ENCODE results near the gene RAX2. TPM values are rescaled to one million over a fixed set of nuclear protein-coding genes. Genes with fewer than 3 reads are reported as not detected.

Gene RAX2
- total RNA-seq, 2 experiments from 2014 or later, result not detected

- Histone ChIP-seq H3K27ac (ENCODE audit: low read depth in 1 of 2, low read length in 2 of 2) (no peak overlapping the region), H3K9me3 (ENCODE audit: control insufficient read depth in 1 of 2, insufficient read depth in 1 of 2, low read length in 2 of 2) (peaks cover 17 to 36% of the 10 kb centered on the region in 2 experiments), H3K4me3 (ENCODE audit: low read length) (peak overlapping the region; percentile 57), H3K36me3 (ENCODE audit: insufficient read depth, low read length) (peaks cover 4% of the 10 kb centered on the region), H3K4me1 (ENCODE audit: insufficient read depth, low read length) (peaks cover 21% of the 10 kb centered on the region), H3K27me3 (ENCODE audit: control insufficient read depth in 1 of 2, insufficient read depth in 2 of 2, low read length in 2 of 2) (no peaks in the 10 kb centered on the region)
- TF ChIP-seq, protein P1, sequence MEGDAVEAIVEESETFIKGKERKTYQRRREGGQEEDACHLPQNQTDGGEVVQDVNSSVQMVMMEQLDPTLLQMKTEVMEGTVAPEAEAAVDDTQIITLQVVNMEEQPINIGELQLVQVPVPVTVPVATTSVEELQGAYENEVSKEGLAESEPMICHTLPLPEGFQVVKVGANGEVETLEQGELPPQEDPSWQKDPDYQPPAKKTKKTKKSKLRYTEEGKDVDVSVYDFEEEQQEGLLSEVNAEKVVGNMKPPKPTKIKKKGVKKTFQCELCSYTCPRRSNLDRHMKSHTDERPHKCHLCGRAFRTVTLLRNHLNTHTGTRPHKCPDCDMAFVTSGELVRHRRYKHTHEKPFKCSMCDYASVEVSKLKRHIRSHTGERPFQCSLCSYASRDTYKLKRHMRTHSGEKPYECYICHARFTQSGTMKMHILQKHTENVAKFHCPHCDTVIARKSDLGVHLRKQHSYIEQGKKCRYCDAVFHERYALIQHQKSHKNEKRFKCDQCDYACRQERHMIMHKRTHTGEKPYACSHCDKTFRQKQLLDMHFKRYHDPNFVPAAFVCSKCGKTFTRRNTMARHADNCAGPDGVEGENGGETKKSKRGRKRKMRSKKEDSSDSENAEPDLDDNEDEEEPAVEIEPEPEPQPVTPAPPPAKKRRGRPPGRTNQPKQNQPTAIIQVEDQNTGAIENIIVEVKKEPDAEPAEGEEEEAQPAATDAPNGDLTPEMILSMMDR (IDR thresholded peaks at IDR 0.05), result no peak
- ChIA-PET CTCF (no interaction called here), POLR2A (interaction anchor here (1.1 kb wide), 2 partner anchors 22 to 27 kb away, joined by 3 to 4 read pairs; partner anchors contain the start of gene MRPL54)
- H3K27ac Mint-ChIP-seq, result no peak overlapping the region
- no peak for ATAC-seq (ENCODE audit: poor library complexity)
- H3K4me1 Mint-ChIP-seq (ENCODE audit: low read depth), result peaks cover 8% of the 10 kb centered on the region
- DNase-seq, result peak in 1 of 14 experiments; percentile 18
- peaks cover 4% of the 10 kb centered on the region for H3K9me3 Mint-ChIP-seq
- H3K27me3 Mint-ChIP-seq, result no peaks in the 10 kb centered on the region
- intact Hi-C loops (cut with DNase I, micrococcal nuclease), result loop anchor here in 1 of 2 experiments (5.0 kb wide), 1 partner anchor 37 kb away; no protein-coding TSS in a partner anchor
- peak overlapping the region; percentile 86 for H3K4me3 Mint-ChIP-seq
- peaks cover 19% of the 10 kb centered on the region for H3K36me3 Mint-ChIP-seq (ENCODE audit: low read depth)
These were observed 12.8 kb upstream of the RAX2 start for GRCh38 chr19:3784607-3785450.

- Mint-ChIP-seq H3K9me3 (peaks cover 4% of the 10 kb centered on the region), H3K27me3 (no peaks in the 10 kb centered on the region), H3K4me1 (ENCODE audit: low read depth) (peaks cover 8% of the 10 kb centered on the region), H3K36me3 (ENCODE audit: low read depth) (peaks cover 19% of the 10 kb centered on the region), H3K27ac (no peak overlapping the region), H3K4me3 (peak overlapping the region; percentile 86)
- ChIA-PET CTCF (interaction anchor here (1.0 kb wide), 1 partner anchor 38 kb away, joined by 5 read pairs; no protein-coding TSS in a partner anchor), POLR2A (interaction anchor here (1.6 kb wide), 1 partner anchor 21 kb away, joined by 4 read pairs; the partner anchor contains the start of gene MRPL54)
- ATAC-seq (ENCODE audit: poor library complexity) (peak; percentile 68), DNase-seq (peak in 7 of 14 experiments; percentile 18 to 67 (median 36))
- Histone ChIP-seq H3K36me3 (ENCODE audit: insufficient read depth, low read length) (peaks cover 4% of the 10 kb centered on the region), H3K27me3 (ENCODE audit: control insufficient read depth in 1 of 2, insufficient read depth in 2 of 2, low read length in 2 of 2) (no peaks in the 10 kb centered on the region), H3K9me3 (ENCODE audit: control insufficient read depth in 1 of 2, insufficient read depth in 1 of 2, low read length in 2 of 2) (peaks cover 17 to 36% of the 10 kb centered on the region in 2 experiments), H3K4me1 (ENCODE audit: insufficient read depth, low read length) (peaks cover 18% of the 10 kb centered on the region), H3K27ac (ENCODE audit: low read depth in 1 of 2, low read length in 2 of 2) (no peak overlapping the region), H3K4me3 (ENCODE audit: low read length) (no peak overlapping the region)
- intact Hi-C loops (cut with DNase I, micrococcal nuclease), result loop anchor here (1.0 to 5.0 kb wide), 2 partner anchors 38 kb away; no protein-coding TSS in a partner anchor
- TF ChIP-seq, protein P1 (IDR thresholded peaks at IDR 0.05), result peak; percentile 12
These were observed 11.9 kb upstream of the RAX2 start for GRCh38 chr19:3783660-3784584.

- Mint-ChIP-seq H3K4me1 (ENCODE audit: low read depth) (peaks cover 8% of the 10 kb centered on the region), H3K27ac (no peak overlapping the region), H3K27me3 (no peaks in the 10 kb centered on the region), H3K9me3 (peaks cover 4% of the 10 kb centered on the region), H3K4me3 (no peak overlapping the region), H3K36me3 (ENCODE audit: low read depth) (peaks cover 19% of the 10 kb centered on the region)
- H3K4me3 ChIP-seq (ENCODE audit: low read length), result no peak overlapping the region
- TF ChIP-seq, protein P1 (IDR thresholded peaks at IDR 0.05), result no peak
- no peak overlapping the region for H3K27ac ChIP-seq (ENCODE audit: low read depth in 1 of 2, low read length in 2 of 2)
- DNase-seq, result no peak
- POLR2A ChIA-PET, result interaction anchor here (1.6 kb wide), 1 partner anchor 20 kb away, joined by 4 read pairs; the partner anchor contains the start of gene MRPL54
- H3K4me1 ChIP-seq (ENCODE audit: insufficient read depth, low read length), result peaks cover 18% of the 10 kb centered on the region
- peaks cover 4% of the 10 kb centered on the region for H3K36me3 ChIP-seq (ENCODE audit: insufficient read depth, low read length)
- intact Hi-C loops (cut with DNase I, micrococcal nuclease), result loop anchor here (1.0 to 5.0 kb wide), 2 partner anchors 39 kb away; no protein-coding TSS in a partner anchor
- CTCF ChIA-PET, result interaction anchor here (1.0 kb wide), 1 partner anchor 39 kb away, joined by 5 read pairs; no protein-coding TSS in a partner anchor
- no peaks in the 10 kb centered on the region for H3K27me3 ChIP-seq (ENCODE audit: control insufficient read depth in 1 of 2, insufficient read depth in 2 of 2, low read length in 2 of 2)
- peaks cover 17 to 36% of the 10 kb centered on the region in 2 experiments for H3K9me3 ChIP-seq (ENCODE audit: control insufficient read depth in 1 of 2, insufficient read depth in 1 of 2, low read length in 2 of 2)
- ATAC-seq (ENCODE audit: poor library complexity), result no peak
These were observed 10.9 kb upstream of the RAX2 start for GRCh38 chr19:3782903-3783302.
